K562 (cell line): ENCODE data around the gene KLHL35. TPM values are rescaled to one million over a fixed set of nuclear protein-coding genes. Genes with fewer than 3 reads are reported as not detected.
A peak's percentile ranks its signal among the peaks of the same experiment; 100 is the strongest.

ENCODE experiments used
- ATAC-seq: fragments of 200-7000 bp; cut with Tn5 transposase; 3 replicates; pipeline ENCODE4 v1.9.1; 2020; ENCODE audit warnings: moderate library complexity
- BruUV-seq: library from RNA; stranded (reverse); fragments of 400-500 nt; replicated peaks from 2 replicates; lab custom pipeline; 2021; lab: Mats Ljungman, UMichigan
- CTCF ChIA-PET: fragments of 300-600 bp; formaldehyde crosslinking; extraction: SDS; loops from one replicate; lab custom pipeline; 2021; ENCODE audit warnings: low intra/inter-chr PET ratio; lab: Yijun Ruan, JAX
- POLR2A ChIA-PET: fragments of 300-600, 350-650 bp; sonication (Branson Sonifier 250); formaldehyde crosslinking; extraction: SDS; loops from one replicate; lab custom pipeline; 2021; ENCODE audit warnings: antibody characterized with exemption, inconsistent platforms; lab: Yijun Ruan, JAX
- DNase-seq, 4 experiments: peaks; one replicate each; pipeline versions ENCODE4 v3.0.0 to v3.0.0-alpha.2; 2011 to 2018; ENCODE audit warnings: low spot score in 3 of 4, mixed read lengths in 3 of 4; ENCODE audit errors: extremely low read depth in 1 of 4
- FAIRE-seq: peaks from 2 replicates; lab custom pipeline; 2011; peaks lifted over from hg19 to GRCh38; lab: Jason Lieb, UNC
- H2AFZ ChIP-seq: 2 replicates; pipeline ENCODE4 v1.6.0; 2011; ENCODE audit warnings: low read depth, low read length, control low read depth, inconsistent platforms
- H3K27ac ChIP-seq: fragments of 200-600 bp; 3 replicates; pipeline ENCODE4 v1.8.0; 2011; ENCODE audit warnings: low read depth, mild to moderate bottlenecking, control low read depth, inconsistent platforms, low read length, moderate library complexity, mixed read lengths; ENCODE audit errors: extremely low read depth
- H3K27me3 ChIP-seq, 2 experiments: fragments of 300-600 bp in 1 of 2; 2 replicates in 1 of 2; 3 replicates in 1 of 2; pipeline versions ENCODE4 v1.6.0 to v1.8.0; 2011; ENCODE audit warnings: inconsistent platforms in 2 of 2, low read length in 2 of 2, mild to moderate bottlenecking in 1 of 2, mixed read lengths in 1 of 2, moderate library complexity in 1 of 2; ENCODE audit not compliant: control insufficient read depth in 2 of 2, insufficient read depth in 2 of 2
- H3K36me3 ChIP-seq: fragments of 300-600 bp; 3 replicates; pipeline ENCODE4 v1.8.0; 2011; ENCODE audit warnings: mild to moderate bottlenecking, low read length, inconsistent platforms; ENCODE audit not compliant: control insufficient read depth, insufficient read depth
- H3K4me1 ChIP-seq, 2 experiments: fragments of 200-600 bp in 1 of 2; replicated peaks in 1 of 2; 2 replicates in 1 of 2; 3 replicates in 1 of 2; pipeline versions ENCODE4 v1.5.1 to v1.8.0; 2011; ENCODE audit warnings: inconsistent platforms in 2 of 2, low read length in 2 of 2, mild to moderate bottlenecking in 1 of 2, mixed read lengths in 1 of 2, moderate library complexity in 1 of 2; ENCODE audit not compliant: control insufficient read depth in 2 of 2, insufficient read depth in 2 of 2
- H3K4me2 ChIP-seq: 2 replicates; pipeline ENCODE4 v1.6.1; 2011; ENCODE audit warnings: low read length, control low read depth, inconsistent platforms, mixed read lengths; ENCODE audit not compliant: insufficient read depth
- H3K4me3 ChIP-seq: fragments of 200-600 bp; sonication (generic), shearing (Covaris generic); 2 replicates; pipeline ENCODE4 v1.5.1; 2016; ENCODE audit warnings: control low read depth, inconsistent platforms
- H3K79me2 ChIP-seq: fragments of 200-600 bp; 3 replicates; pipeline ENCODE4 v1.8.0; 2011; ENCODE audit warnings: low read length, inconsistent platforms; ENCODE audit not compliant: control insufficient read depth, insufficient read depth
- H3K9ac ChIP-seq, 2 experiments: 2 replicates each; pipeline versions ENCODE4 v1.6.0 to v1.6.1; 2011; ENCODE audit warnings: low read depth in 2 of 2, low read length in 2 of 2, control low read depth in 1 of 2, inconsistent platforms in 1 of 2, mild to moderate bottlenecking in 1 of 2, mixed read lengths in 1 of 2; ENCODE audit not compliant: insufficient read depth in 1 of 2
- H3K9me1 ChIP-seq: one replicate; pipeline ENCODE4 v1.6.0; 2011; ENCODE audit warnings: inconsistent platforms, mild to moderate bottlenecking, low read length, moderate library complexity; ENCODE audit not compliant: control insufficient read depth, insufficient read depth
- H3K9me3 ChIP-seq: replicated peaks from 2 replicates; pipeline ENCODE4 v1.5.1; 2011; ENCODE audit warnings: low read depth, low read length, inconsistent platforms; ENCODE audit not compliant: control insufficient read depth, insufficient read depth
- H4K20me1 ChIP-seq: replicated peaks from 2 replicates; pipeline ENCODE4 v1.6.1; 2011; ENCODE audit warnings: low read length, inconsistent platforms, mixed read lengths; ENCODE audit not compliant: control insufficient read depth, insufficient read depth
- CBX3 ChIP-seq, 2 experiments: IDR thresholded peaks; 1 replicate in 1 of 2; 2 replicates in 1 of 2; pipeline ENCODE4 v1.6.1; 2012; ENCODE audit warnings: inconsistent platforms in 2 of 2, low read length in 2 of 2, borderline replicate concordance in 1 of 2, control low read depth in 1 of 2
- CGGBP1 ChIP-seq: fragments of 250-450 bp; sonication (Bioruptor Pico); IDR thresholded peaks from 2 replicates; pipeline ENCODE4 v1.9.0; 2021; ENCODE audit warnings: mild to moderate bottlenecking
- CREB3 ChIP-seq: fragments of 450-650 bp; conservative IDR thresholded peaks from 2 replicates; pipeline ENCODE4 v1.6.1; 2016; ENCODE audit warnings: missing genetic modification characterization, low read depth, mild to moderate bottlenecking, missing compliant biosample characterization, moderate library complexity
- CTCF ChIP-seq, 3 experiments: IDR thresholded peaks in 2 of 3; conservative IDR thresholded peaks in 1 of 3; 2 replicates each; pipeline ENCODE4 v1.5.1; 2011 to 2012; ENCODE audit warnings: low read length in 3 of 3, mild to moderate bottlenecking in 3 of 3, control low read depth in 2 of 3, improper control_type of control experiment in 1 of 3, inconsistent platforms in 1 of 3, low read depth in 1 of 3, mixed read lengths in 1 of 3, moderate library complexity in 1 of 3; ENCODE audit not compliant: insufficient read depth in 2 of 3
- ELF1 ChIP-seq: fragments of 200-800 bp; sonication (Bioruptor generic); IDR thresholded peaks from 2 replicates; pipeline ENCODE4 v1.6.1; 2016; ENCODE audit warnings: missing genetic modification characterization, missing compliant biosample characterization
- HOMEZ ChIP-seq: fragments of 250-450 bp; sonication (Bioruptor Pico); IDR thresholded peaks from 2 replicates; pipeline ENCODE4 v1.4.0; 2020; ENCODE audit warnings: mild to moderate bottlenecking, moderate library complexity
- SFPQ ChIP-seq: fragments of 200-400 bp; formaldehyde crosslinking; IDR thresholded peaks from 2 replicates; pipeline ENCODE4 v1.6.1; 2017; ENCODE audit warnings: mild to moderate bottlenecking, low read depth, low read length, moderate library complexity
- SP1 ChIP-seq: sonication (generic); formaldehyde crosslinking; IDR thresholded peaks from 2 replicates; pipeline ENCODE4 v1.8.1; 2022; ENCODE audit warnings: mild to moderate bottlenecking, missing genetic modification reagents
- XRCC3 ChIP-seq: fragments of 450-650 bp; IDR thresholded peaks from 2 replicates; pipeline ENCODE4 v1.6.1; 2017; ENCODE audit warnings: mild to moderate bottlenecking, moderate library complexity
- ZKSCAN3 ChIP-seq: fragments of 250-450 bp; sonication (Bioruptor Pico); IDR thresholded peaks from 2 replicates; pipeline ENCODE4 v1.4.0; 2020
- ZNF584 ChIP-seq: fragments of 200-800 bp; sonication (Bioruptor generic); IDR thresholded peaks from 2 replicates; pipeline ENCODE4 v1.6.1; 2016; ENCODE audit warnings: low read depth, mild to moderate bottlenecking, missing genetic modification characterization, missing compliant biosample characterization
- WGBS: fragments of 100-300 bp; shearing (Covaris generic); methylation state at CpG from one replicate; pipeline ENCODE4 v1.1.6; 2016; ENCODE audit warnings: low coverage, mixed read lengths; ENCODE audit not compliant: insufficient coverage; ENCODE audit errors: missing lambda C conversion rate; 5-methylcytosine and 5-hydroxymethylcytosine counted together
- in situ Hi-C: fragments of 300-500 bp; cut with MboI; formaldehyde crosslinking; loops from 4 replicates; pipeline ENCODE4 v1.15.0; 2018; ENCODE audit warnings: inconsistent platforms, mixed read lengths
- intact Hi-C: fragments of 100-400 bp; cut with micrococcal nuclease; formaldehyde crosslinking; loops from 2 replicates; pipeline ENCODE4 v1.14.2; 2022
- polyA plus RNA-seq, 8 experiments: library from polyadenylated mRNA; depleted of rRNA in 4 of 8; stranded (reverse) in 5 of 8; unstranded in 3 of 8; fragments of >200 nt; fragmentation: Nextera tagmentation in 2 of 8; fragmentation: Illumina TruSeq in 1 of 8; extraction: Ambion mirVana in 2 of 8; extraction: Trizol in 1 of 8; gene quantifications; 2 replicates each; pipeline versions ENCODE4 v1.2.1 to v1.2.3, GENCODE V29; 2011 to 2014; ENCODE audit warnings: inconsistent platforms in 1 of 8, missing spikeins in 1 of 8
- total RNA-seq, 7 experiments: library from RNA; depleted of rRNA in 6 of 7; stranded (reverse); fragments of >200 nt in 6 of 7; fragmentation: Illumina TruSeq in 2 of 7; extraction: Trizol in 2 of 7; gene quantifications; 2 replicates each; pipeline versions ENCODE4 v1.2.1 to v1.2.3, GENCODE V29; 2011 to 2021; ENCODE audit warnings: low replicate concordance in 1 of 7

The KLHL35 gene
- total and polyA plus RNA-seq, 9 of the 15 experiments (the other 6 are each of a cell fraction or from before 2014, with no cell fraction given), result not detected

GRCh38 chr11:75471176-75471973 lies 38.4 kb upstream of the KLHL35 start (continued):
- TF ChIP-seq SFPQ (no peak), CREB3 (tag) (no peak)

GRCh38 chr11:75470476-75471080 lies 37.6 kb upstream of the KLHL35 start:
- CTCF ChIA-PET, result no interaction called here
- TF ChIP-seq SP1 (CRISPR knock-in tag) (no peak), CBX3 (IDR thresholded peaks at IDR 0.05; ENCODE audit: borderline replicate concordance in 1 of 2, low read length in 2 of 2) (no peak), CGGBP1 (CRISPR knock-in tag) (no peak), HOMEZ (no peak), CTCF (IDR thresholded peaks at IDR 0.05 in 2 of 3, conservative IDR thresholded peaks at IDR 0.05 in 1 of 3; ENCODE audit: insufficient read depth in 2 of 3, low read depth in 1 of 3, low read length in 3 of 3) (no peak), ZKSCAN3 (CRISPR knock-in tag) (no peak), ZNF584 (no peak), ELF1 (no peak), XRCC3 (no peak)

More at GRCh38 chr11:75470476-75471080, 37.6 kb upstream of the KLHL35 start:
- BruUV-seq, result no TSS peak
- no peaks in the 10 kb centered on the region for H3K9me1 ChIP-seq
- intact Hi-C loops, result no loop called here
- no peak overlapping the region for H2AFZ ChIP-seq
- H3K27me3 ChIP-seq, result no peaks in the 10 kb centered on the region
- H3K4me1 ChIP-seq, result peaks cover 27 to 36% of the 10 kb centered on the region in 2 experiments
- peak overlapping the region in 1 of 2 experiments; percentile 59; a peak in 1 of 4 replicates for H3K9ac ChIP-seq
- no peak for ATAC-seq
- DNase-seq, result no peak
- H3K36me3 ChIP-seq, result no peaks in the 10 kb centered on the region; the same call in 2 of the 3 replicates
- POLR2A ChIA-PET, result interaction anchor here (0.9 to 1.1 kb wide), 2 partner anchors 64 to 122 kb away, joined by 3 to 4 read pairs; no protein-coding TSS in a partner anchor
- H3K79me2 ChIP-seq, result no peaks in the 10 kb centered on the region
- no peaks in the 10 kb centered on the region for H4K20me1 ChIP-seq
- no peaks in the 10 kb centered on the region for H3K9me3 ChIP-seq
- no peak overlapping the region for H3K4me2 ChIP-seq
- no peak overlapping the region for H3K4me3 ChIP-seq
- H3K27ac ChIP-seq, result no peak overlapping the region
- WGBS, result 60% methylated on average over 7 of the region's 7 CpGs
- no peak for FAIRE-seq
- in situ Hi-C loops, result no loop called here
